ENCODE results near the gene TXNDC8.

The TXNDC8 gene

DNA sequence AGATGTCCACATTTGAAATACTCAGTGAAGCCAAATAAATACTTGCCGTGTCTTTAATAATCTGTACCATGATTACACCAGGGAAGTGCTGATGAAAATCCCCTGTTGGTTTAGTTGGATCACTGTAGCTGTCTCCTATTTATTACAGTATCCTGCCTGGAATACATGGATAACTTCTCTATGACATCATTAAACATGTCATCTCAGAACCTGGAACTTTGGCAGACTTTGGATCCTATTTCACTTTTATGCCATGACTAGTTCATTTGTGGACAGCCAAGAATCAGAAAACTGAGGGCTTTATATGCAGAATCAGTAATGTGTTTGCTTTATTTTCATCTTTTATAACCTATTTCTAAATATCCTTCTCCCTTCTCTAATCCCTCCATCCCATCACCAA lies at the start of gene TXNDC8:
TXNDC8 (minus strand) TSS at position 137 of the 400 bp plus-strand sequence.
- no peaks in the 10 kb centered on the region for H3K9me3 ChIP-seq (ENCODE audit: control insufficient read depth, insufficient read depth, low read length)
- no peaks in the 10 kb centered on the region for H3K4me1 ChIP-seq (ENCODE audit: control insufficient read depth, low read length)
- H3K4me3 ChIP-seq (ENCODE audit: low read length) = no peak within 1 kb of the TSS
- no peaks in the 10 kb centered on the region for H3K27me3 ChIP-seq (ENCODE audit: control insufficient read depth, low read length)
- H3K36me3 ChIP-seq (ENCODE audit: control insufficient read depth, low read length) = no peaks in the 10 kb centered on the region
- no peak for TF ChIP-seq EZH2phosphoT487 (IDR thresholded peaks at IDR 0.05; ENCODE audit: borderline replicate concordance, low read length)
- TF ChIP-seq, protein P1, sequence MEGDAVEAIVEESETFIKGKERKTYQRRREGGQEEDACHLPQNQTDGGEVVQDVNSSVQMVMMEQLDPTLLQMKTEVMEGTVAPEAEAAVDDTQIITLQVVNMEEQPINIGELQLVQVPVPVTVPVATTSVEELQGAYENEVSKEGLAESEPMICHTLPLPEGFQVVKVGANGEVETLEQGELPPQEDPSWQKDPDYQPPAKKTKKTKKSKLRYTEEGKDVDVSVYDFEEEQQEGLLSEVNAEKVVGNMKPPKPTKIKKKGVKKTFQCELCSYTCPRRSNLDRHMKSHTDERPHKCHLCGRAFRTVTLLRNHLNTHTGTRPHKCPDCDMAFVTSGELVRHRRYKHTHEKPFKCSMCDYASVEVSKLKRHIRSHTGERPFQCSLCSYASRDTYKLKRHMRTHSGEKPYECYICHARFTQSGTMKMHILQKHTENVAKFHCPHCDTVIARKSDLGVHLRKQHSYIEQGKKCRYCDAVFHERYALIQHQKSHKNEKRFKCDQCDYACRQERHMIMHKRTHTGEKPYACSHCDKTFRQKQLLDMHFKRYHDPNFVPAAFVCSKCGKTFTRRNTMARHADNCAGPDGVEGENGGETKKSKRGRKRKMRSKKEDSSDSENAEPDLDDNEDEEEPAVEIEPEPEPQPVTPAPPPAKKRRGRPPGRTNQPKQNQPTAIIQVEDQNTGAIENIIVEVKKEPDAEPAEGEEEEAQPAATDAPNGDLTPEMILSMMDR (IDR thresholded peaks at IDR 0.05; ENCODE audit: low read depth, low read length, poor library complexity, severe bottlenecking) = no peak
- H3K4me2 ChIP-seq (ENCODE audit: low read length) = no peak within 1 kb of the TSS
- no peaks in the 10 kb centered on the region for H3K9me2 ChIP-seq (replicated peaks; ENCODE audit: control insufficient read depth, low read length)
- H3K79me2 ChIP-seq (ENCODE audit: control insufficient read depth, low read length) = no peaks in the 10 kb centered on the region
- no peaks in the 10 kb centered on the region for H3F3A ChIP-seq (ENCODE audit: control insufficient read depth, insufficient read depth)
- H3K27ac ChIP-seq (ENCODE audit: low read depth, low read length) = no peak within 1 kb of the TSS
- H4K20me1 ChIP-seq (ENCODE audit: control insufficient read depth, insufficient read depth, low read depth, low read length) = no peaks in the 10 kb centered on the region

DNA sequence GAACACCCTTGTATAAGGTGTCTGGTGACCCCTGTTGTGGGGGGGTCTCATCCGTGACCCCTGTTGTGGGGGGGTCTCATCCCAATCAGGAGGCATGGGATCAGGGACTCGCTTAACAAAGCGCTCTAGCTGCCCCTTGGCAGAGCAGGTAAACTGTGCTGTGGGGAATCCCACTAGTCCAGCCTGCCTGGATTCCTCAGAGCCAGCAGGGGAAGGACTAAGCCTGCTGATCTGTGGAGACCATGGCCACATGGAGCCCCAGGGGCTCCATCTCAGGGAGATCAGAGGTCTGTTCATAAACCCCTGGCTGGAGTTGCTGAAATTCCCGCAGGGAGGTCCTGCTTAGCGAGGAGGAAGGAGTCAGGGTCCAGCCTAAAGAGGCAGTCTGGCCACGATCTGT lies 45.8 kb upstream of the TXNDC8 start:
- H3K4me1 ChIP-seq (ENCODE audit: control insufficient read depth, low read length) = no peaks in the 10 kb centered on the region
- no peaks in the 10 kb centered on the region for H4K20me1 ChIP-seq (ENCODE audit: control insufficient read depth, insufficient read depth, low read depth, low read length)
- H3K27ac ChIP-seq (ENCODE audit: low read depth, low read length) = no peak overlapping the region
- no peaks in the 10 kb centered on the region for H3K27me3 ChIP-seq (ENCODE audit: control insufficient read depth, low read length)
- no peaks in the 10 kb centered on the region for H3K36me3 ChIP-seq (ENCODE audit: control insufficient read depth, low read length)
- H3K4me3 ChIP-seq (ENCODE audit: low read length) = no peak overlapping the region
- H3K9me2 ChIP-seq (replicated peaks; ENCODE audit: control insufficient read depth, low read length) = no peaks in the 10 kb centered on the region
- H3K79me2 ChIP-seq (ENCODE audit: control insufficient read depth, low read length) = no peaks in the 10 kb centered on the region
- TF ChIP-seq, protein P1 (IDR thresholded peaks at IDR 0.05; ENCODE audit: low read depth, low read length, poor library complexity, severe bottlenecking) = no peak
- no peak for TF ChIP-seq EZH2phosphoT487 (IDR thresholded peaks at IDR 0.05; ENCODE audit: borderline replicate concordance, low read length)
- H3K4me2 ChIP-seq (ENCODE audit: low read length) = no peak overlapping the region
- H3F3A ChIP-seq (ENCODE audit: control insufficient read depth, insufficient read depth) = no peaks in the 10 kb centered on the region
- no peaks in the 10 kb centered on the region for H3K9me3 ChIP-seq (ENCODE audit: control insufficient read depth, insufficient read depth, low read length)

DNA sequence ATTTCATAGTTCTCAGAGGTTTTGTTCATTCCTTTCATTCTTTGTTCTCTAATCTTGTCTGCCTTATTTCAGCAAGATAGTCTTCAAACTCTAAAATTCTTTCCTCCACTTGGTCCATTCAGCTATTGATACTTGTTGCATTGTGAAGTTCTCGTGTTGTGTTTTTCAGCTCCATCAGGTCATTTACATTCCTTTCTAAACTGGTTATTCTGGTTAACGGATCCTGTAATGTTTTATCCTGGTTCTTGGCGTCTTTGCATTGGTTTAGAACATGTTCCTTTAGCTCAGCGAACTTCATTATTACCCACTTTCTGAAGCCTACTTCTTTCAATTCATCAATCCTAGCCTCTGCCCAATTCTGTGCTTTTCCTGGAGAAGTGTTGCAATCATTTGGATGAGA lies 45.1 kb upstream of the TXNDC8 start:
- H3K27me3 ChIP-seq (ENCODE audit: control insufficient read depth, low read length) = no peaks in the 10 kb centered on the region
- no peak overlapping the region for H3K27ac ChIP-seq (ENCODE audit: low read depth, low read length)
- H3K4me1 ChIP-seq (ENCODE audit: control insufficient read depth, low read length) = no peaks in the 10 kb centered on the region
- H4K20me1 ChIP-seq (ENCODE audit: control insufficient read depth, insufficient read depth, low read depth, low read length) = no peaks in the 10 kb centered on the region
- H3K9me2 ChIP-seq (replicated peaks; ENCODE audit: control insufficient read depth, low read length) = no peaks in the 10 kb centered on the region
- no peak overlapping the region for H3K4me2 ChIP-seq (ENCODE audit: low read length)
- H3K36me3 ChIP-seq (ENCODE audit: control insufficient read depth, low read length) = no peaks in the 10 kb centered on the region
- TF ChIP-seq, protein P1 (IDR thresholded peaks at IDR 0.05; ENCODE audit: low read depth, low read length, poor library complexity, severe bottlenecking) = no peak
- no peaks in the 10 kb centered on the region for H3F3A ChIP-seq (ENCODE audit: control insufficient read depth, insufficient read depth)
- H3K79me2 ChIP-seq (ENCODE audit: control insufficient read depth, low read length) = no peaks in the 10 kb centered on the region
- H3K9me3 ChIP-seq (ENCODE audit: control insufficient read depth, insufficient read depth, low read length) = no peaks in the 10 kb centered on the region
- H3K4me3 ChIP-seq (ENCODE audit: low read length) = no peak overlapping the region
